Large intestine (tissue), 3 donors: Measurements from ENCODE around the gene ELF3. TPM values are rescaled to one million over a fixed set of nuclear protein-coding genes. Genes with fewer than 3 reads are reported as not detected.
A peak's percentile ranks its signal among the peaks of the same experiment; 100 is the strongest.
"Not testable (repeated sequence)": the region's sequence is repeated elsewhere in the genome, so short reads cannot be mapped to it uniquely, and the experiment has no call there.

Source experiments
- DNase-seq, 2 donors: peaks; one replicate each; pipeline versions ENCODE4 v3.0.0 to v3.0.0-alpha.2; 2013
- H3K27ac ChIP-seq: one replicate; pipeline ENCODE4 v1.5.1; 2013; ENCODE audit warnings: low read length
- H3K27me3 ChIP-seq: 2 replicates; pipeline ENCODE4 v1.6.1; 2013; ENCODE audit warnings: low read length; ENCODE audit not compliant: control insufficient read depth, insufficient read depth
- H3K36me3 ChIP-seq: 2 replicates; pipeline ENCODE4 v1.6.1; 2013; ENCODE audit warnings: low read length; ENCODE audit not compliant: control insufficient read depth, insufficient read depth
- H3K4me1 ChIP-seq: one replicate; pipeline ENCODE4 v1.6.1; 2013; ENCODE audit warnings: low read length; ENCODE audit not compliant: control insufficient read depth, insufficient read depth
- H3K4me3 ChIP-seq: one replicate; pipeline ENCODE4 v1.5.1; 2013; ENCODE audit warnings: low read length
- H3K9me3 ChIP-seq: one replicate; pipeline ENCODE4 v1.6.1; 2013; ENCODE audit warnings: mild to moderate bottlenecking, low read depth, low read length, moderate library complexity; ENCODE audit not compliant: control insufficient read depth
- WGBS: methylation state at CpG from one replicate; pipeline ENCODE4 v1.1.5; 2013; ENCODE audit warnings: low lambda C conversion rate; ENCODE audit not compliant: insufficient coverage; 5-methylcytosine and 5-hydroxymethylcytosine counted together
- polyA plus RNA-seq: library from polyadenylated mRNA; unstranded; fragments of 120-200 nt; gene quantifications from one replicate; pipeline ENCODE4 v1.2.1, GENCODE V29; 2013

The ELF3 gene
- polyA plus RNA-seq, 1 donor: 594 TPM

DNA sequence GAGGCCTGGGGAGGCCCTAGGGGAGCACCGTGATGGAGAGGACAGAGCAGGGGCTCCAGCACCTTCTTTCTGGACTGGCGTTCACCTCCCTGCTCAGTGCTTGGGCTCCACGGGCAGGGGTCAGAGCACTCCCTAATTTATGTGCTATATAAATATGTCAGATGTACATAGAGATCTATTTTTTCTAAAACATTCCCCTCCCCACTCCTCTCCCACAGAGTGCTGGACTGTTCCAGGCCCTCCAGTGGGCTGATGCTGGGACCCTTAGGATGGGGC, 5.2 kb downstream of the ELF3 start:
- H3K4me1 ChIP-seq: peaks cover 27% of the 10 kb centered on the region
- no peaks in the 10 kb centered on the region for H3K9me3 ChIP-seq
- peak overlapping the region; percentile 93 for H3K27ac ChIP-seq
- no peaks in the 10 kb centered on the region for H3K27me3 ChIP-seq
- no peak for DNase-seq
- peak overlapping the region; percentile 68 for H3K4me3 ChIP-seq
- no CpG with 5 or more reads among the region's 3 CpGs for WGBS
- H3K36me3 ChIP-seq: peaks cover 49% of the 10 kb centered on the region

GRCh38 chr1:202016022-202016810, 5.8 kb downstream of the ELF3 start:
- peaks cover 27% of the 10 kb centered on the region for H3K4me1 ChIP-seq
- peaks cover 49% of the 10 kb centered on the region for H3K36me3 ChIP-seq
- H3K4me3 ChIP-seq: peak overlapping the region; percentile 68
- DNase-seq: peak in 1 of 2 donors; percentile 80
- no peaks in the 10 kb centered on the region for H3K27me3 ChIP-seq
- H3K27ac ChIP-seq: peak overlapping the region; percentile 93
- H3K9me3 ChIP-seq: no peaks in the 10 kb centered on the region
- WGBS: no CpG with 5 or more reads among the region's 9 CpGs

DNA sequence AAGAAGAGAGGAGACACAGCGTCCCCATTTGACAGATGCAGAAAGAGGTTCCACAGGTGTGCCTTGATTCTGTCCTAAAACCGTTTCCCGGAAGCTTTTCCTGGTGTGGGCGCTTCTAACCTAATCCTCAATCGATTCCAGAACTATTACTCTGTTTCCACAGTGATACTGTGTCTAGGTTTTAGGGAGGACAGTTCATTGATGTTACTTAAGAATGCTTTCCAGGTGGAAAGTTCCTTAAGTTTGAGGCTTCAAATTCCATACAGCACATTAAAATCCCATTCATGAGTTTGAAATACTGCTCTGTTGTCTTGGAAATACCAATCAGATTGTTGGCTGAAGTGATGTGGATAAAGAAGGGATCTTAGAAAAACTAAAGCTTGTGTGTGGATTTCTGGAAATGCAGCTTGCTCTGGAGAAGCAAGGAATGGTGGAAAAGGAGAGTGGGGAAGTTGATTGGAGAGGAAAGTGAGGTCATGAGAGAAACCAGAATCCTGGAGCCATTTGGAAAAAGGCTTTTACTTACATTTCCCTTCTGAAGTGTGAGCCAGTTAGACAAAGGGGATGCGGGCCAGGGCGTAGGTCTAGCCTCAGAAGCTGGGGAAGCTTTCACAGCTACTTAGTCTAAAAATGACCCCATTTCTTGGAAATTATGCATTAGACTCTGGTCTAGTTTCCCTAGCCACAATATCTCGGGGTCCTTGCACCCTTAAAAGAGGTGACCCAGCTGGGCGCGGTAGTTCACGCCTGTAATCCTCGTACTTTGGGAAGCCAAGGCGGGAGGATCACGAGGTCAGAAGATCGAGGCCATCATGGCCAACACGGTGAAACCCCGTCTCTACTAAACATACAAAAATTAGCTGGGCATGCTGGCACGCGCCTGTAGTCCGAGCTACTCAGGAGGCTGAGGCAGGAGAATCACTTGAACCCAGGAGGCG, 6.7 kb downstream of the ELF3 start:
- Histone ChIP-seq H3K27ac (peak overlapping the region; percentile 93), H3K27me3 (no peaks in the 10 kb centered on the region), H3K36me3 (peaks cover 45% of the 10 kb centered on the region), H3K4me3 (no peak overlapping the region), H3K4me1 (peaks cover 31% of the 10 kb centered on the region), H3K9me3 (no peaks in the 10 kb centered on the region)
- DNase-seq: peak in 1 of 2 donors; percentile 77
- no CpG with 5 or more reads among the region's 21 CpGs for WGBS

GRCh38 chr1:202017749-202018467, 7.5 kb downstream of the ELF3 start:
- no CpG with 5 or more reads among the region's 18 CpGs for WGBS
- H3K27me3 ChIP-seq: no peaks in the 10 kb centered on the region
- DNase-seq: peak; percentile 93 to 98
- H3K36me3 ChIP-seq: peaks cover 36% of the 10 kb centered on the region
- peak overlapping the region; percentile 15 for H3K4me3 ChIP-seq
- peak overlapping the region; percentile 93 for H3K27ac ChIP-seq
- no peaks in the 10 kb centered on the region for H3K9me3 ChIP-seq
- peaks cover 39% of the 10 kb centered on the region for H3K4me1 ChIP-seq

DNA sequence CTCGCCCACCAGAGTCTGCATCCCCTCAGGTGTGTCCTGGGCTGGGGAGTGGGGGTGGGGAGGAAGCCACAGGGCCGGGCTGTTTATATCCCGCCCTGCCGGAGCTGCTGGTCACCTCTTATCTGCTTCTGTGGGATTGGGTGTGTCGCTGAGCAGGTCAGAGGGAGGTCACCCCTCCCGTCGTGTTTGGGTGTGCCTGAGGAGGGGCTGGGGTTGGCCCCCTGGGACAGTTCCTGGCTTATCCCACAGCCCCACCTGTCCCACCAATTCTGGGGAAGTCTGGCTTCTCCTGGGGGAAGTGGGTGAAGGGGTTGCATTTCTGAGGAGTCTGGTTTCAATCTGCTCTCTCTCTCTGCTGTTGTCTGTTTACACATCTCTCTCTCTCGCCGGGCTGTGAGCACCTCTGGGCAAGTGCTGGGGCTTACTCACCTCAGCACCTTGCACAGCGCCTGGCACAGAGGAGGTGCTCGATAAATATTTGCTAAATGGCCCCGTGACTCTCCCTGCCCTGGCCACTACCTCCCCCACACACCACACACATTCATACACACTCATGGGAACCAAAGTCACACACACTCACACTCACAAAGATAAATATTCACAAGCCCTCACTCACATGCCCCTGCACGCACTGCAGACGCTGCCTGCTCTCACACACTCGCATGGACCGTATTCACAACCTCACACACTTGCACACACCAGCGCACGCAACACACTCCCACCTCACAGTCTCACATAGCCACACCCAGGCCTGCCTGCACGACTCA, 8.3 kb downstream of the ELF3 start:
- DNase-seq: peak; percentile 85 to 96
- WGBS: no CpG with 5 or more reads among the region's 19 CpGs
- H3K27ac ChIP-seq: peak overlapping the region; percentile 93
- H3K36me3 ChIP-seq: peaks cover 29% of the 10 kb centered on the region
- no peaks in the 10 kb centered on the region for H3K27me3 ChIP-seq
- H3K4me3 ChIP-seq: peak overlapping the region; percentile 15
- peaks cover 45% of the 10 kb centered on the region for H3K4me1 ChIP-seq
- H3K9me3 ChIP-seq: no peaks in the 10 kb centered on the region

GRCh38 chr1:202019235-202019558, 8.8 kb downstream of the ELF3 start:
- H3K9me3 ChIP-seq, H3K4me3 ChIP-seq, DNase-seq, H3K27me3 ChIP-seq: not testable (repeated sequence)
- whole genome bisulfite sequencing: no CpG with 5 or more reads among the region's 8 CpGs
- peaks cover 44% of the 10 kb centered on the region for H3K4me1 ChIP-seq
- peak overlapping the region; percentile 93 for H3K27ac ChIP-seq
- H3K36me3 ChIP-seq: peaks cover 23% of the 10 kb centered on the region

GRCh38 chr1:202023001-202023433, 12.6 kb downstream of the ELF3 start:
- Histone ChIP-seq H3K4me3 (no peak overlapping the region), H3K9me3 (no peaks in the 10 kb centered on the region), H3K36me3 (no peaks in the 10 kb centered on the region), H3K4me1 (peaks cover 30% of the 10 kb centered on the region), H3K27ac (peak overlapping the region; percentile 93), H3K27me3 (no peaks in the 10 kb centered on the region)
- peak; percentile 97 to 99 for DNase-seq
- no CpG with 5 or more reads among the region's 6 CpGs for WGBS

- H3K4me3 ChIP-seq: no peak overlapping the region
- H3K27me3 ChIP-seq: no peaks in the 10 kb centered on the region
- DNase-seq: no peak
- H3K36me3 ChIP-seq: no peaks in the 10 kb centered on the region
- WGBS: 61% methylated on average over 2 of the region's 5 CpGs
- no peaks in the 10 kb centered on the region for H3K9me3 ChIP-seq
- peaks cover 23% of the 10 kb centered on the region for H3K4me1 ChIP-seq
- H3K27ac ChIP-seq: peak overlapping the region; percentile 5
These were observed 18.8 kb downstream of the ELF3 start for GRCh38 chr1:202029171-202029665.

- DNase-seq: peak in 1 of 2 donors; percentile 46
- no peaks in the 10 kb centered on the region for H3K36me3 ChIP-seq
- peak overlapping the region; percentile 5 for H3K27ac ChIP-seq
- WGBS: 67% methylated on average over 1 of the region's 2 CpGs
- H3K27me3 ChIP-seq: no peaks in the 10 kb centered on the region
- H3K4me3 ChIP-seq: no peak overlapping the region
- peaks cover 27% of the 10 kb centered on the region for H3K4me1 ChIP-seq
- no peaks in the 10 kb centered on the region for H3K9me3 ChIP-seq
These were observed 19.3 kb downstream of the ELF3 start for GRCh38 chr1:202029727-202030126.
